Kidney tubule cell (primary cell): ENCODE measurements around the gene AMIGO1.
"Not testable (repeated sequence)": the region's sequence is repeated elsewhere in the genome, so short reads cannot be mapped to it uniquely, and the experiment has no call there.

ENCODE experiments used
- DNase-seq: peaks from one replicate; pipeline ENCODE4 v3.0.0-alpha.2; 2018; ENCODE audit warnings: low spot score

The AMIGO1 gene

GRCh38 chr1:109483672-109484518 lies 25.6 kb downstream of the AMIGO1 start, which contains the start of gene ATXN7L2:
Gene ATXN7L2, plus strand, starts transcription at chr1:109483905. Its CDS starts 49 bp downstream, at chr1:109483954.
- peak; percentile 92 for DNase-seq

GRCh38 chr1:109482791-109483671 lies 26.5 kb downstream of the AMIGO1 start:
- no peak for DNase-seq

GRCh38 chr1:109482242-109482641 lies 27.3 kb downstream of the AMIGO1 start:
- DNase-seq: no peak

- DNase-seq: no peak
Measured at GRCh38 chr1:109481646-109482045, 27.9 kb downstream of the AMIGO1 start.

GRCh38 chr1:109479901-109480300 lies 29.6 kb downstream of the AMIGO1 start:
- no peak for DNase-seq

- no peak for DNase-seq
Measured at GRCh38 chr1:109479311-109479710, 30.2 kb downstream of the AMIGO1 start.

GRCh38 chr1:109478806-109479205 lies 30.7 kb downstream of the AMIGO1 start:
- DNase-seq: peak; percentile 28

- no peak for DNase-seq
Measured at GRCh38 chr1:109477821-109478220, 31.7 kb downstream of the AMIGO1 start.

- no peak for DNase-seq
Measured at GRCh38 chr1:109476825-109477224, 32.7 kb downstream of the AMIGO1 start.

- DNase-seq: no peak
Measured at GRCh38 chr1:109475261-109475660, 34.3 kb downstream of the AMIGO1 start.

GRCh38 chr1:109474697-109475096 lies 34.8 kb downstream of the AMIGO1 start:
- no peak for DNase-seq

GRCh38 chr1:109473284-109474057 lies 36.1 kb downstream of the AMIGO1 start:
- not testable (repeated sequence) for DNase-seq

GRCh38 chr1:109472779-109473178 lies 36.7 kb downstream of the AMIGO1 start:
- no peak for DNase-seq

GRCh38 chr1:109470245-109470644 lies 39.3 kb downstream of the AMIGO1 start:
- DNase-seq: no peak

GRCh38 chr1:109468903-109469302 lies 40.6 kb downstream of the AMIGO1 start:
- DNase-seq: no peak

GRCh38 chr1:109468061-109468460 lies 41.5 kb downstream of the AMIGO1 start:
- no peak for DNase-seq

- no peak for DNase-seq
Measured at GRCh38 chr1:109467301-109467777, 42.2 kb downstream of the AMIGO1 start.

GRCh38 chr1:109466452-109467300 lies 42.9 kb downstream of the AMIGO1 start, which contains the start of gene SYPL2:
Gene SYPL2, plus strand, starts transcription at chr1:109466546. Its CDS starts 298 bp downstream, at chr1:109466844.
- peak; percentile 27 for DNase-seq

GRCh38 chr1:109466125-109466451 lies 43.4 kb downstream of the AMIGO1 start:
- no peak for DNase-seq

GRCh38 chr1:109457819-109458218 lies 51.7 kb downstream of the AMIGO1 start:
- DNase-seq: no peak
